Inferior parietal cortex (tissue), 1 donor: ENCODE data around the gene VDAC2.
"Not testable (repeated sequence)": the region's sequence is repeated elsewhere in the genome, so short reads cannot be mapped to it uniquely, and the experiment has no call there.

Experiments
- DNase-seq: peaks from one replicate; pipeline ENCODE4 v3.0.0-alpha.2; 2016; ENCODE audit errors: extremely low spot score

VDAC2 gene

GRCh38 chr10:75199949-75200348 lies 10.6 kb upstream of the VDAC2 start:
- not testable (repeated sequence) for DNase-seq

- DNase-seq, result no peak
Observed at GRCh38 chr10:75201793-75202307, 8.7 kb upstream of the VDAC2 start.

- DNase-seq, result no peak
Observed at GRCh38 chr10:75202321-75203045, 8.1 kb upstream of the VDAC2 start.

- DNase-seq, result not testable (repeated sequence)
Observed at GRCh38 chr10:75203046-75203620, 7.5 kb upstream of the VDAC2 start.

- DNase-seq, result no peak
Observed at GRCh38 chr10:75203724-75204123, 6.9 kb upstream of the VDAC2 start.

GRCh38 chr10:75205908-75206307 lies 4.7 kb upstream of the VDAC2 start:
- no peak for DNase-seq

GRCh38 chr10:75206638-75207037 lies 4.0 kb upstream of the VDAC2 start:
- DNase-seq, result not testable (repeated sequence)

- DNase-seq, result no peak
Observed at GRCh38 chr10:75207079-75207856, 3.3 kb upstream of the VDAC2 start.

- no peak for DNase-seq
Observed at GRCh38 chr10:75207857-75208144, 2.8 kb upstream of the VDAC2 start.

GRCh38 chr10:75208181-75208580 lies 2.4 kb upstream of the VDAC2 start:
- no peak for DNase-seq

GRCh38 chr10:75209086-75209920 lies 1.3 kb upstream of the VDAC2 start:
- DNase-seq, result no peak

- DNase-seq, result peak; percentile 67
Observed at GRCh38 chr10:75209921-75210281, 695 bp upstream of the VDAC2 start.

- no peak for DNase-seq
Observed at GRCh38 chr10:75211007-75211691, 553 bp downstream of the VDAC2 start.

- DNase-seq, result no peak
Observed at GRCh38 chr10:75212343-75212742, 1.7 kb downstream of the VDAC2 start.

GRCh38 chr10:75220274-75220673 lies 9.7 kb downstream of the VDAC2 start:
- DNase-seq, result no peak

GRCh38 chr10:75221492-75221891 lies 10.9 kb downstream of the VDAC2 start:
- not testable (repeated sequence) for DNase-seq

GRCh38 chr10:75223507-75223906 lies 12.9 kb downstream of the VDAC2 start:
- no peak for DNase-seq

GRCh38 chr10:75226095-75226494 lies 15.5 kb downstream of the VDAC2 start:
- no peak for DNase-seq

GRCh38 chr10:75226656-75227055 lies 16.1 kb downstream of the VDAC2 start:
- no peak for DNase-seq

- DNase-seq, result no peak
Observed at GRCh38 chr10:75228278-75228677, 17.7 kb downstream of the VDAC2 start.

- no peak for DNase-seq
Observed at GRCh38 chr10:75228834-75229233, 18.2 kb downstream of the VDAC2 start.
